Keratinocyte (primary cell): ENCODE results near the gene CARD18. TPM values are rescaled to one million over a fixed set of nuclear protein-coding genes. Genes with fewer than 3 reads are reported as not detected.

Experiments
- DNase-seq: peaks from one replicate; pipeline ENCODE4 v3.0.0-alpha.2; 2011; ENCODE audit warnings: low read depth, missing footprints, low spot score
- FAIRE-seq: peaks from 2 replicates; lab custom pipeline; 2011; peaks lifted over from hg19 to GRCh38; lab: Jason Lieb, UNC
- H2AFZ ChIP-seq: 2 replicates; pipeline ENCODE4 v1.6.0; 2012; ENCODE audit warnings: low read length, control low read depth, inconsistent platforms; ENCODE audit not compliant: control insufficient read depth
- H3K27ac ChIP-seq: 2 replicates; pipeline ENCODE4 v1.5.1; 2011; ENCODE audit warnings: low read length; ENCODE audit not compliant: control insufficient read depth, insufficient read depth
- H3K27me3 ChIP-seq: 3 replicates; pipeline ENCODE4 v1.6.0; 2011; ENCODE audit warnings: low read length; ENCODE audit not compliant: control insufficient read depth, insufficient read depth; ENCODE audit errors: extremely low read depth
- H3K36me3 ChIP-seq, 2 experiments: 2 replicates in 1 of 2; 3 replicates in 1 of 2; pipeline ENCODE4 v1.5.1; 2011; ENCODE audit warnings: low read length in 2 of 2, mild to moderate bottlenecking in 1 of 2; ENCODE audit not compliant: control insufficient read depth in 2 of 2, insufficient read depth in 2 of 2; ENCODE audit errors: extremely low read depth in 1 of 2
- H3K4me1 ChIP-seq: 3 replicates; pipeline ENCODE4 v1.5.1; 2011; ENCODE audit warnings: low read length; ENCODE audit not compliant: control insufficient read depth, insufficient read depth; ENCODE audit errors: extremely low read depth
- H3K4me2 ChIP-seq: 3 replicates; pipeline ENCODE4 v1.6.0; 2011; ENCODE audit warnings: low read depth, low read length; ENCODE audit not compliant: control insufficient read depth, insufficient read depth; ENCODE audit errors: extremely low read depth
- H3K4me3 ChIP-seq, 3 experiments: fragments of 200-600 bp in 1 of 3; sonication (generic) in 1 of 3; 2 replicates in 2 of 3; 3 replicates in 1 of 3; pipeline ENCODE4 v1.5.1; 2011 to 2016; ENCODE audit warnings: low read length in 3 of 3, mild to moderate bottlenecking in 3 of 3, control low read depth in 2 of 3, inconsistent platforms in 1 of 3, low read depth in 1 of 3, mixed read lengths in 1 of 3, mixed run types in 1 of 3, moderate library complexity in 1 of 3; ENCODE audit not compliant: control insufficient read depth in 2 of 3, insufficient read depth in 2 of 3; ENCODE audit errors: extremely low read depth in 1 of 3
- H3K79me2 ChIP-seq: 2 replicates; pipeline ENCODE4 v1.6.0; 2012; ENCODE audit warnings: low read length; ENCODE audit not compliant: control insufficient read depth, insufficient read depth
- H3K9ac ChIP-seq: 3 replicates; pipeline ENCODE4 v1.6.0; 2011; ENCODE audit warnings: low read length; ENCODE audit not compliant: control insufficient read depth, insufficient read depth; ENCODE audit errors: extremely low read depth
- H3K9me1 ChIP-seq: 3 replicates; pipeline ENCODE4 v1.6.0; 2011; ENCODE audit warnings: low read length; ENCODE audit not compliant: control insufficient read depth, insufficient read depth; ENCODE audit errors: extremely low read depth
- H3K9me3 ChIP-seq: 2 replicates; pipeline ENCODE4 v1.5.1; 2012; ENCODE audit warnings: low read depth, low read length; ENCODE audit not compliant: control insufficient read depth
- H4K20me1 ChIP-seq: 3 replicates; pipeline ENCODE4 v1.6.0; 2011; ENCODE audit warnings: low read length; ENCODE audit not compliant: control insufficient read depth, insufficient read depth; ENCODE audit errors: extremely low read depth
- CTCF ChIP-seq, 3 experiments: IDR thresholded peaks in 1 of 3; conservative IDR thresholded peaks in 1 of 3; optimal IDR thresholded peaks in 1 of 3; 2 replicates in 2 of 3; 3 replicates in 1 of 3; pipeline versions ENCODE3 to v1.5.1; 2011; ENCODE audit warnings: low read length in 3 of 3, mild to moderate bottlenecking in 3 of 3, moderate library complexity in 2 of 3, control low read depth in 1 of 3, inconsistent platforms in 1 of 3; ENCODE audit not compliant: insufficient read depth in 2 of 3; ENCODE audit errors: extremely low read depth in 1 of 3
- EZH2 ChIP-seq: IDR thresholded peaks from one replicate; pipeline ENCODE4 v1.6.1; 2012; ENCODE audit warnings: inconsistent platforms, mild to moderate bottlenecking, low read length, moderate library complexity
- dilution Hi-C: fragments of 300-500 bp; cut with MboI; formaldehyde crosslinking; loops from one replicate; pipeline ENCODE4 v1.7.0; 2020; ENCODE audit warnings: low sequenced_read_pairs; ENCODE audit not compliant: extremely low pct_ligation_motif_present
- polyA plus RNA-seq, 5 experiments: library from polyadenylated mRNA; depleted of rRNA in 3 of 5; stranded (reverse) in 3 of 5; stranded (forward) in 1 of 5; unstranded in 1 of 5; fragments of >200 nt; gene quantifications; 1 replicate in 1 of 5; 2 replicates in 3 of 5; 3 replicates in 1 of 5; pipeline versions ENCODE4 v1.2.1 to v1.2.3, GENCODE V29; 2011 to 2012; ENCODE audit warnings: missing spikeins in 2 of 5, low read depth in 1 of 5, low replicate concordance in 1 of 5

CARD18 gene
- polyA plus RNA-seq, 1 donor (not counting 4 experiments of a cell fraction or from before 2014, with no cell fraction given), result 10.4 TPM

- Histone ChIP-seq H3K27me3 (no peaks in the 10 kb centered on the region), H3K79me2 (no peaks in the 10 kb centered on the region), H3K9ac (no peak overlapping the region), H3K27ac (no peak overlapping the region), H3K4me3 (no peak overlapping the region), H3K4me1 (peaks cover 29% of the 10 kb centered on the region), H2AFZ (no peak overlapping the region), H3K4me2 (no peak overlapping the region), H4K20me1 (no peaks in the 10 kb centered on the region), H3K9me3 (peaks cover 5% of the 10 kb centered on the region), H3K9me1 (no peaks in the 10 kb centered on the region), H3K36me3 (no peaks in the 10 kb centered on the region)
- DNase-seq (no peak), FAIRE-seq (no peak)
- TF ChIP-seq EZH2 (no peak), CTCF (optimal IDR thresholded peaks at IDR 0.05 in 1 of 3, IDR thresholded peaks at IDR 0.05 in 1 of 3, conservative IDR thresholded peaks at IDR 0.05 in 1 of 3; ENCODE audit: extremely low read depth in 1 of 3, insufficient read depth in 2 of 3, low read length in 3 of 3) (no peak)
- dilution Hi-C loops, result no loop called here
These were observed 3.7 kb downstream of the CARD18 start for GRCh38 chr11:105135883-105136282.

GRCh38 chr11:105132716-105133511, 6.7 kb downstream of the CARD18 start:
- DNase-seq, result peak; percentile 15

More at GRCh38 chr11:105132716-105133511, 6.7 kb downstream of the CARD18 start:
- dilution Hi-C loops, result no loop called here
- peak; percentile 26 for FAIRE-seq
- Histone ChIP-seq H3K36me3 (no peaks in the 10 kb centered on the region), H3K27me3 (no peaks in the 10 kb centered on the region), H3K27ac (peak overlapping the region; percentile 56), H3K9me1 (no peaks in the 10 kb centered on the region), H4K20me1 (no peaks in the 10 kb centered on the region), H3K9me3 (peaks cover 5% of the 10 kb centered on the region), H3K4me3 (no peak overlapping the region), H3K79me2 (no peaks in the 10 kb centered on the region), H3K4me1 (peaks cover 26% of the 10 kb centered on the region), H3K4me2 (no peak overlapping the region), H2AFZ (no peak overlapping the region), H3K9ac (no peak overlapping the region)
- TF ChIP-seq CTCF (optimal IDR thresholded peaks at IDR 0.05 in 1 of 3, IDR thresholded peaks at IDR 0.05 in 1 of 3, conservative IDR thresholded peaks at IDR 0.05 in 1 of 3; ENCODE audit: extremely low read depth in 1 of 3, insufficient read depth in 2 of 3, low read length in 3 of 3), result no peak
